Activated T-cell treated with anti-CD3 and anti-CD28 coated beads for 4 hours (primary cell): ENCODE results near the gene ANKMY1.
A peak's percentile ranks its signal among the peaks of the same experiment; 100 is the strongest.

Source experiments
- DNase-seq: peaks from one replicate; pipeline ENCODE4 v3.0.0-alpha.2; 2020

The ANKMY1 gene

GRCh38 chr2:240519396-240520129, 38.2 kb downstream of the ANKMY1 start:
- DNase-seq, result no peak

DNA sequence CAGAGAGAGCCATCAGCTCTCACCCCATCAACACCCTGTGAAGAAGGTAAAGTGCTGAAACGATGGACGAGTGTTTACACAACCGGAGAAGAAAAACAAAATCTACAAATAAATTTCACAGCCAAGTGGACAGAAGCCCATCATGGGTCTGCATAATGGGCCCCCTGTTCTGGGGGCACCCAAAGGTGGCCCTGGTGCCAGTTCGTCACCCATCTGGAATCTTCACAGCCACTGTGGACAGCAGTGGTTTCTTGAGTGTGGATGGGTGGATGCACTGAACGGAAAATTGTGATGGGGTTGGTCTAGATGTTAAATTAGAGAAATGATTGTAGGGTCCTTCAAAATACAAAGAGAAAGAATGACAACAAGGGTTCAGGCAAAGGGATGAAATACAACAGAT, 38.8 kb downstream of the ANKMY1 start:
- no peak for DNase-seq

DNA sequence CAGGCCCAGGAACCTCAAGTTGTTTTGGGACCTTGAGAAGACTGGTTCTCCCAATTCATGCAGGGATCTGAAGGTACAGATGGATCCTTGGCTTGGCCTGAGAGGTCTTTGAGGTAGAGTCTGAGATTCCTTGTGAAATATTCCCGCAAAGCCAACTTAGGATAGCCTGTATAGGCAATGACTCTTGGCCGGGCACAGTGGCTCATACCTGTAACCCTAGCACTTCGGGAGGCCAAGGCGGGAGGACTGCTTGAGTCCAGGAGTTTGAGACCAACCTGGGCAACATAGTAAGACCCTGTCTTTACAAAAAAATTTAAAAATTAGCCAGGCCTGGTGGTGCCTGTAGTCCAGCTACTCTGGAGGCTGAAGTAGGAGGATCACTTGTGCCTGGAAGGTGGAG, 40.4 kb downstream of the ANKMY1 start:
- no peak for DNase-seq

DNA sequence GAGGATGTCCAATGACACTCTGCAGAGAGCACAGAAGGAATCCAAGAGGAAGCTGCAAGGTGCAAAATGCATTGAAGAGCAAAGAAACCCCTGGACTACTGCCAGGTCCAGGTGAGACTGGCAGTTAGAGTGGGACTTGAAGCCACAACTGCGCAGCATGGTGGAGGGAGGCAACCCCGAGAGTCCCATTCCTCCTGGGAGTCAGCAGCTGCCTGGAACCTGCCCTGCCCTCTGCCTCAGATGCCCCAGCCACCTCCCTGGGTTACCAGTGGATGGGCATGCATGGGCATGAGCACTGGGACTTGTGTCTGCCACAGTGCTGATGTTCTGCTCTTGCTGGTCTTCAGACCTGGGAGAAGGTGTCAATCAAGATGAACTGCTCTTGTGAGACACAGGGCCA, 43.2 kb downstream of the ANKMY1 start:
- no peak for DNase-seq

DNA sequence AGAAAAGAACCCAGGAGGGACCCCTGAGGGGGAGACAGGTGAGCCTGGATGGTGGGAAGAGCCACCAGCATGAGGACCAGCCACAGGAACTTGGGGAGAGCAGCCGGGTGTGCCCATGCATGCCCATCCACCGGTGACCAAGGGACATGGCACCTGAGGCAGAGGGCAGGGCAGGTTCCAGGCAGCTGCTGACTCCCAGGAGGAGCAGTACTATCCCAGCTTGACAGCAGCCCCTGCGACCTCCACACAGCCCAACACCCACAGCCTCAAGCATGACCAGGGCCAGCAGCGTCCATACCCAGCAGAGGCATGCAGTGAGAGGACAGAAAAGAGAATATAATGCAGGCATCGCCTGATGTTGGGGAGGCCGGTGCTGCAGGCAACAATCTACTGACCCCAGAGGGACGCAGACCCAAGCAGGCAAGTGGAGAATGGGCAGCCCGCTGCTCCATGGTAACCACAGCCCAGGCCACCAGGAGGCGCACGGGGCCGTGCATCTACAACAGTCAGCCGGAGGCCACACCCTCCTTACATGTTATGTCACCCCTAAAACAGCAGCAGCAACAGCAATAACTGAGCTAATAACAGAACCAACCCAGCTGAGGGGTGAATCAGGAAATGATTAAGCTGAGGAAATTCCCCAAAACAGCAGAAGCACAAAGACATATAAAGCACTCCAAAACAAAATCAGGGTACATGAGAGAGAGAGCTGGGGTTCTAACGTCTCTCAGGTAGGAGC, 44.1 kb downstream of the ANKMY1 start:
- DNase-seq, result peak; percentile 77

GRCh38 chr2:240512666-240513535, 44.9 kb downstream of the ANKMY1 start:
- no peak for DNase-seq

GRCh38 chr2:240512109-240512485, 45.7 kb downstream of the ANKMY1 start:
- no peak for DNase-seq

GRCh38 chr2:240511351-240512108, 46.3 kb downstream of the ANKMY1 start:
- DNase-seq, result no peak

GRCh38 chr2:240510513-240511210, 47.1 kb downstream of the ANKMY1 start:
- no peak for DNase-seq

DNA sequence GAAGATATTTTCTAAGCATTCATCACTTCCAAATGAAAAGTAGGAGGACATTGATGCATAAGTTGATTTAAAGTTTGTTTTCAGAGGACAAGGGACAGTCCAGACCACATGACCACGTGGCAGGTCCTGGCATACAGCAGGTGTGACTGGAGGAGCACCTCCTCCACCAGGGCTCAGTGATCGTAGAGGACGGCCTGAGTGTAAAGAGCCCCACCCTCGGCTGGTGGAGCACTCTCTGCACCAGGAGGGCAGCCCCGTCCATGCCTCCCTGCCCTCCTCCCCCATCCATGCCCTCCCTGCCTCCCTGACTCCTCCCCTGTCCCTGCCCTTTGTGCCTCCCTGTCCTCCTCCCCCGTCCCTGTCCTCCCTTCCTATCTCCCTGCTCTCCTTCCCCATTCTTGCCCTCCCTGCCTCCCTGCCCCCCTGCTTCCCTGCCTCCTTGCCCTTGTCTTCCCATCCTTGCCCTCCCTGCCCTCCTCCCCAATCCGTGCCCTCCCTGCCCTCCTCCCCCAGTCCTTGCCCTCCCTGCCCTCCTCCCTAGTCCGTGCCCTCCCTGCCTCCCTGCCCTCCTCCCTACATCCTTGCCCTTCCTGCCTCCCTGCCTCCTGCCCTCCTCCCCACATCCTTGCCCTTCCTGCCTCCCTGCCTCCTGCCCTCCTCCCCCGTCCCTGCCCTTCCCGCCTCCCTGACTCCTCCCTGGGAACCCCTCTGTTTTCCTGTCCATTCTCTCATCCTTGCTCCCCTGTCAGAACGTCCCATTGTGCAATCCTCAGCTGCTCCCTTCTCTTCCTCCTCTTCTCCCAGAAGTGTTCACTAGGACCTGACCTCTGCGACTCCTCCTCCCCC, 47.9 kb downstream of the ANKMY1 start:
- no peak for DNase-seq

GRCh38 chr2:240508832-240509545, 48.8 kb downstream of the ANKMY1 start:
- DNase-seq, result no peak

DNA sequence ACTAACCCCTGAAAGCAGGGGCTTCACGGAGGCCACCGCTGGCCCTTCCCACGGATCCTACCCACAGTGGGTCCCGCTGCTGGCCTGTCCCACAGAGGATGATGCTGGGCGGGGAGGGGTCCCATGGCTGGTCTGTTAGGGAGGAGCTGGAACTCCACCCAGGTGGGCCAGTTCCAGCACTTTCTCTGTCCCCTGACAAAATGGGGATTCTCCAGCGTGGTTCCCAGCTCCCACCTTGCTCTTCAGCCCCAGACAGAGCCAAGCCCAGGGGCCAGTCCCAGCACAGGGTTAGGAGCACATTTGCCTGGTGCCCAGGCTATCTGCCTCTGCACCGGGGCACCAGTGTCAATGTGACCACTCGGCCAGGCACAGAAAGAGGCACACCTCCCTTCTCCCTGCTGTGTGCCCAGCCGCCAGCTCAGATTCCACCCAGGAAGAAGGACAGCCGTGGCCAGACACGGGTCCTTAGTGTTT, 50.0 kb downstream of the ANKMY1 start:
- no peak for DNase-seq

DNA sequence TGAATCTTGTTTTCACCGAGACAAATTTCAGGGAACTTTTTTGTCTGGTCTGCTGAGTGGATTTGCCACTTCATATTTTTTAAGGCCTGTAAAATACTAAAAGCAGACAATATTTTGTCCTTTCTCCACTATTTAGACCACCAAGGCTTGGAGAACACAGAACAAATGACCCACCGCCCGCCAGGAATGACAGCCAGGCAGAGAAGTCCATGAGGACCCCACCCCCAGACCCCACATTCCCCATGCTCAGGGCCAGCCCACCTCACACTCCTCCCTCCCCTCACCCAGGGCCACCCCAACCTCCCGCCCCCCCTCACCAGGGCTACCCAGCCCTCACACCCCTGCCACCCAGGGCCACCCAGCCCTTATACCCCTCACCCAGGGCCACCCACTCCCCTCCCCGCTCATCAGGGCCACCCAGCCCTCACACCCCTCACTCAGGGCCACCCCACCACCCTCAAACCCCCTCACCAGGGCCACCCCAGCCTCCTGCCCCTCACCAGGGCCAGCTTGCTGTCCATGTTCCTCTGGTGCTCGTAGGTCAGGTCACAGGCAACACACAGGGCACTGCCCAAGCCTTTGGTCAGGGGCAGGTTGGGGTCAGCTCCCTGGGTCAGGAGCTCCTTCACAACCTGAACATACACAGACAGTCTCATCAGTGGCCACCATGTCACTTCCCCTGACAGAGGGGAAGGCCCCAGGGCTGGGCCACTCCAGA, 50.6 kb downstream of the ANKMY1 start:
- no peak for DNase-seq

DNA sequence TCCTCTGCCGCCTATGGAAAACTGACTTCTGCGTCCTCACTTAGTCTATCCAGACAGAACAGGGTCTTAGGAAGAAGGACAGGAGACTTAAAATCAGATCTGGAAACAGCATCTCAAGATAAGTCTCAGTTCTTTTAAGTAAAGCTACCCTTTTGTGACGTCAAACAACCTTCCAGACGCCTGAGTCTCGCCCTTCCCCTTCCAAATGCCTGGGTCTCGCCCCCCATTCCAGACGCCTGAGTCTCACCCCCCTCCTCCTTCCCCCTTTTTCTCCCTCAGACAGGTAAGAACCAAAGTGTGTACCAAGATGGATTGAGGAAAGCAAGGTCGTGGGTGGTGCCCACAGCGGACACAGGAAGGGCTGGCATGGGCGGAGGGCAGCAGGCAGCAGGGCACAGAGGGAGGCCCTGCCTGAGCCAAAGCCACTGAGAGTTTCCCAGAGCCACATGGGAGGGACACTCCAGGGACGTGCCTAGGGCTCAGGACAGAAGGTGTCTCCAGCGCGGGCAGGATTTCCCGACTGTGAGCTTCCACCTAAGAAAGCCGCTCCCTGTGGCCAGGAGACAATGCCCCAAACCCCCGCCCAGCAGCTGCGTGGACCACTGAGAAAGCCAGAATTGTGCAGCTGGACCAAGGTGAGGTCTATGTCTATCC, 51.3 kb downstream of the ANKMY1 start:
- DNase-seq, result no peak

DNA sequence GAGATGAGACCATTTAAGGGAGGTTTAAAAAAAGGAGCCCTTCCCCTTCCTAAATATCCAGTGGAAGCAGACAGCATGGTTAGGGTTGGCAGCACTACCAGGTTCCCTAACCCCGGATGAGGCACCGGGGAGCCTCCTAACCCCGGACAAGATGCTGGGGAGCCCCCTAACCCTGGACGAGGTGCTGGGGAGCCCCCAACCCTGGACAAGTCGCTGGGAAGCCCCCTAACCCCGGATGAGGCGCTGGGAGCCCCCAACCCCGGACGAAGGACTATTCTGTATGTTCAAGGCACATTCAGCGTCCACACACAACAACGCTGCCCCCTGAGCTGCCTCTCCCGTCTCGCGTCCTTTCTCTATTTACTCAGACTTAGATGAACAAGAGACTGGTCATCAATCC, 51.9 kb downstream of the ANKMY1 start:
- DNase-seq, result no peak

- DNase-seq, result no peak
Measured at GRCh38 chr2:240503848-240504247, 53.9 kb downstream of the ANKMY1 start.

DNA sequence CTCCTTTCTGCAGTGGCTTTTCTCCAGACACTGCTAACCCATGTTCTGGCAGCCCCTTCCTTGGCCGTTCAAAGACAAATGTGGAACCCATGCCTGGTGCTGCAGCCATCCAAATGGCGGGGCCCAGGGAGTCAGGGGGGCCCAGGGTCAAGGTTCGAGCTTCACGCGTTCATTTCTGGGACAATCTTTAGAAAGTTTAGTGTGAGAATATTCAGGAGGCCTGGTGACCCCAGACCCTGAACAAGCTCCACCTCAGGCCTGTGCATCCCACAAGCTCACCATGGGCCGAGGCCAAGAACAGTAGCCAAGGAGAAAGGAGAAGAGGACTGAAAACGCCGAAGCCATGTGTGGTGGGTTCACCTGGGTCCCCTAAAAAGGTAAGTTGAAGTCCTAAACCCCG, 54.4 kb downstream of the ANKMY1 start:
- no peak for DNase-seq

- DNase-seq, result no peak
Measured at GRCh38 chr2:240502430-240503121, 55.2 kb downstream of the ANKMY1 start.

GRCh38 chr2:240502059-240502429, 55.7 kb downstream of the ANKMY1 start:
- no peak for DNase-seq
